Epithelial cell of proximal tubule (primary cell): ENCODE results near the gene HERC2. TPM values are rescaled to one million over a fixed set of nuclear protein-coding genes. Genes with fewer than 3 reads are reported as not detected.
A peak's percentile ranks its signal among the peaks of the same experiment; 100 is the strongest.

Experiments
- DNase-seq: peaks from one replicate; pipeline ENCODE4 v3.0.0-alpha.2; 2011; ENCODE audit warnings: low read depth
- H3K4me3 ChIP-seq: 2 replicates; pipeline ENCODE4 v1.5.1; 2011; ENCODE audit warnings: low read depth, mild to moderate bottlenecking, low read length
- total RNA-seq: library from RNA; depleted of rRNA; stranded (reverse); fragments of >200 nt; gene quantifications from 2 replicates; pipeline ENCODE4 v1.2.3, GENCODE V29; 2015
- TF ChIP-seq, protein P1 (sequence below): conservative IDR thresholded peaks from 2 replicates; pipeline ENCODE4 v1.5.1; 2012; ENCODE audit warnings: low read depth, mild to moderate bottlenecking, low read length

Gene HERC2
- total RNA-seq, 1 donor from 2014 or later, result 42.7 TPM

DNA sequence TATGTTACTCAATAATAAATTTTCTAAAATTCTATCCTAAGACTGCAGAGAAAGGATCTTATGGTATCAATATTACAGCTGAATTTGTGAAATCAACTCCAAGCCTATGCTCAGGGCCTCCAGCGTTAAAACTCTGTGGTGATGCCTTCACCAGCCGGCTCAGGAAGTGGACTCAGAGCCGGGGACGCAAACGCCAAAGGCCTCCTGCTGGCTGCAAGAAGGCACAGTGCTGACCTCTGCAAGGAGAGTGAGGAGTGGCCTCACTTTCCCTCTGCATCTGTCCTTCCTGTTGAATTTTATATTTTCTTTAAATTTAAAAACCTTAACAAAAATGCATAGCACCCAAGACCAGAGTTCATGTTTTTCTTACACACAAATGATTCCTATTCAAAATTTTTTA is 48.5 kb downstream of the HERC2 start:
- DNase-seq, result no peak
- TF ChIP-seq, protein P1, sequence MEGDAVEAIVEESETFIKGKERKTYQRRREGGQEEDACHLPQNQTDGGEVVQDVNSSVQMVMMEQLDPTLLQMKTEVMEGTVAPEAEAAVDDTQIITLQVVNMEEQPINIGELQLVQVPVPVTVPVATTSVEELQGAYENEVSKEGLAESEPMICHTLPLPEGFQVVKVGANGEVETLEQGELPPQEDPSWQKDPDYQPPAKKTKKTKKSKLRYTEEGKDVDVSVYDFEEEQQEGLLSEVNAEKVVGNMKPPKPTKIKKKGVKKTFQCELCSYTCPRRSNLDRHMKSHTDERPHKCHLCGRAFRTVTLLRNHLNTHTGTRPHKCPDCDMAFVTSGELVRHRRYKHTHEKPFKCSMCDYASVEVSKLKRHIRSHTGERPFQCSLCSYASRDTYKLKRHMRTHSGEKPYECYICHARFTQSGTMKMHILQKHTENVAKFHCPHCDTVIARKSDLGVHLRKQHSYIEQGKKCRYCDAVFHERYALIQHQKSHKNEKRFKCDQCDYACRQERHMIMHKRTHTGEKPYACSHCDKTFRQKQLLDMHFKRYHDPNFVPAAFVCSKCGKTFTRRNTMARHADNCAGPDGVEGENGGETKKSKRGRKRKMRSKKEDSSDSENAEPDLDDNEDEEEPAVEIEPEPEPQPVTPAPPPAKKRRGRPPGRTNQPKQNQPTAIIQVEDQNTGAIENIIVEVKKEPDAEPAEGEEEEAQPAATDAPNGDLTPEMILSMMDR, result peak; percentile 23
- H3K4me3 ChIP-seq, result no peak overlapping the region

DNA sequence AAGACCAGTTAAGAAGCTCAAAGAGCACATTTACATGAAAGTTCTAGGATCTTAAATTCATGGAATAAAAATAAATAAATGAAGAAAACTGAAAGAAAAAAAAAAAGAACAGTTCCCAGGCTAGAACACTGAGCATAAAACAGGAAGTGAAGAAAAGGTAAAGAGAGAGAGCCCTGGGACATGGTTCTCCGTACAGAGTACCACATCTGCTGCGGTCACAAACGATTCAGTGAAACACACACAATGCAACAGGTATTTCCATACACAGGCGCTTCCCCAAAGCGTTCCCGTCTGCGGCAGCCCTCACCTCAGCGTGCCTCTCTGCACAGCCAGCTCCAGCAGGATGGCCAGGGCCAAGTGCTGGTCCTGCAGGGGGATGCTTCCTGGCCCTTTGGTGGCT is 49.4 kb downstream of the HERC2 start:
- no peak overlapping the region for H3K4me3 ChIP-seq

DNA sequence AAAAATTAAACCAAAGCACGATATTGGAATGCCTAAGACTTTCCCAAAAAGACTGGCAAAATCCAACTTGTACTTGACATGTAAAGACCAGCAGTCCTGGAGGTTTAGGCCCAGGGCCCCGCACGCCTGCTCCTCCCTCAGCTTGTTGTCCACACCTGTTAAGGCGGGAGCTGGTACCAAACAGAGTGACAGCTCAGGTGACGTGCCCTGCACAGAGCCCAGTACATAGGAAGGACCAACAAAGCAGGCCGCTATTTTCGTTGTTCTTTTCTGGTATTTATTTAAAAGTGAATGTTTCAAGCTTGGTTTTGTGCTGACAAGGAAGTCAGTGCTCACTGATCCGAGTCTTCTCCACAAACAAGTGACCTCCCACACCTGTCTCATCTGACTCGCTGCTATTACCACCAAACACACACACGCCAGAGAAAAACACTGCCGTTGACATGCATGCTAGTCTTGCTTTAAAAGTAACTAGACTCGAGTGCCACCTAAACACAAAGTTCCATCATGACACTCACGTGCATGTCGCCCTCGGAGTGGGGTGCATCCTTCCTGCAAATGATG is 50.2 kb downstream of the HERC2 start:
- TF ChIP-seq, protein P1, result no peak
- peak; percentile 1 for DNase-seq
- no peak overlapping the region for H3K4me3 ChIP-seq

More for the DNA sequence above, 49.4 kb downstream of the HERC2 start:
- DNase-seq, result no peak
- TF ChIP-seq, protein P1, result no peak

DNA sequence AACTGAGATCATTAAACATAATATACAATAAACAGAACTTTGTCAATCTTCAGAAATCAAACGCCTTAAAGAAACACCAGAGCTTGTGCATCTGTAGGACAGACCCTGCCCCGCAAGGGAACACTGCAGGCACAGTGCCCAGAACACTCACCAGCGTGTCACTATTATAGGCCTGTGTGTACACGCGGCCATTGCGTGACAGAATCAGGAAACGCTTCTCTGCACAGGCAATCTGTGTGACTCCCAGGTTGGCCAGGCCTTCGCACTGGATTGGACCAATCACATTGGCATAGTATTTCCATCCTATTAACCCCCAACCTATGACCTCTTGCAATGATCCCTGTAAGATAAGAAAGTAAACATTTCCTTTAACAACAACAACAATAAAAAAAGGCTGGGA is 52.9 kb downstream of the HERC2 start:
- TF ChIP-seq, protein P1, result no peak
- H3K4me3 ChIP-seq, result no peak overlapping the region
- DNase-seq, result no peak

DNA sequence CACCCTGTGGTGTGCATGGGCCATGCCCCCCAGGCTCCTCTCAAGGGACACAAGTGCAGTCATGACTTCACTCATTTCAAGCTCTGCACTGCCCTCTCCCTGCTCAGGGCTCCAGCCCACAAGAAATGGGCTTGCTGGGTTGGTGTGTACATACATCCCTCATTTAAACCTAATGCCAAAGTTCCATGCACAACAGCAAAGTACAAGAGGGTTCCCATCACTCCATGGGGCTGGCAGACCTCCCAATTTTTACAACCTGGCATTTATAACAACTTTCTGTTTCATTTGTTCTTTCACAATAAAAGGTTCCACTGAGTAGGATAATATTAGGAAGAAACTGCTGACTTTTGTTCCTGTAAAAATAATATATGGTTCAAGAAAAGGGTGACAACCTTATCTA is 54.3 kb downstream of the HERC2 start:
- DNase-seq, result no peak
- H3K4me3 ChIP-seq, result no peak overlapping the region

DNA sequence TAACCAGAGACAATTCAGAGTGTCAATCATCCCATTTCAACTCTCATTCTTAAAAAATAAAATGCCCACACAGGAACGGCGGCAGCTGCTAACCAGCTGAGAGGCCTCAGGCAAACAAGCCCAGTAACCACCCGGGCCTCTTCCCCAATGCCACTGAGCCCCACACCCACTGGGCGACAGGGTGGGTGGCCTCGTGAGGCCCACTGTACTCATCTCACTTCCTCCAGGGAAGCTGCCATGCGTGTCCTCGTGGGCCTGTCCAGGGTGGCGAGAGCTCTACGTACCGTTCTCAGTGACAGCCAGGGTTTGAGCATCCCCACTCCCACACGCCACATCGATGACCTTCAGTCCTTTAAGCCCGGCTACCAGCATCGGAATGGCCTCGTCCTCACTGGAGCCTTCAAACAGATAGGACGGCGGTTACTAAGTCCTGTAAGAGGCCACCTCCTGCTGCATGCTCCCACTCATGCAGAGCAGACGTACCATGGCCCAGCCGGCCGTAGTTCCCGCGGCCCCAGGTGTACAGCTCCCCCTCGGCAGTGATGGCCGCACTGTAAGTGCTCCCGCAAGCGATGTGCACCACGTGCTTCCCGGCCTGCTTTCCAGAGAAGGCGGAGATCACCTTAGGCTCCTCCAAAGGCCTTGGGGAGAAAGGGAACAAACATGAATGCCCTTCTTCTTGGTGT is 56.5 kb downstream of the HERC2 start:
- TF ChIP-seq, protein P1, result no peak
- no peak for DNase-seq
- H3K4me3 ChIP-seq, result no peak overlapping the region

More for the DNA sequence above, 54.3 kb downstream of the HERC2 start:
- TF ChIP-seq, protein P1, result no peak

DNA sequence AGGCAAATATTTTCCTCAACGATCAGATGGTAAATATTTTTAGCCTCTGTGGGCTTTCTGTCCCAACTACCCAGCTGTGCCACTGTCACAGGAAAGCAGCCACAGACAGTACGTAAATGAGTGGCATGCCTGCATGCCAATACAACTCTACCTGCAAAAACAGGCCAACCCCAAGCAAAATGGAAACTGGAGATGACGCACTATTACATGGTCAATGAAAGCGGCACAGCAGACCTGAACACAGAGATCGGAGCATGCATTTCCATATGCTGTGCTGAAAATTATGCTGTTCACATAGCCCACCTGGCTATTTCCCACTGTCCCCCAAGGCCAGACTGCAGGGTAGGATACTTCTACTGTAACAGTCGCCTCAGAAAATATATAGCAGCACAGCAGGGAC is 57.8 kb downstream of the HERC2 start:
- no peak overlapping the region for H3K4me3 ChIP-seq
- TF ChIP-seq, protein P1, result no peak
- no peak for DNase-seq
